ENCODE results near the gene FANCI. TPM values are rescaled to one million over a fixed set of nuclear protein-coding genes. Genes with fewer than 3 reads are reported as not detected.

The FANCI gene
- total and polyA plus RNA-seq, 2 of the 13 experiments (the other 11 are each of a cell fraction or from before 2014, with no cell fraction given) = 15.7 to 68.8 TPM

GRCh38 chr15:89243691-89244573, at the start of gene FANCI (continued):
- TF ChIP-seq THAP8 (CRISPR knock-in tag; IDR thresholded peaks at IDR 0.05; ENCODE audit: borderline replicate concordance) (0 out of 2 replicates have a peak, but pooled peaks have one; percentile 49), ESRRA (CRISPR knock-in tag; IDR thresholded peaks at IDR 0.05; ENCODE audit: low read depth) (no peak), ZNF207 (IDR thresholded peaks at IDR 0.05; ENCODE audit: borderline replicate concordance) (no peak), NFKBIZ (CRISPR knock-in tag; IDR thresholded peaks at IDR 0.05) (no peak), ARNT (IDR thresholded peaks at IDR 0.05) (no peak), ZNF430 (CRISPR knock-in tag; IDR thresholded peaks at IDR 0.05) (no peak), TGIF2 (CRISPR knock-in tag; IDR thresholded peaks at IDR 0.05) (peak; percentile 77), HES4 (CRISPR knock-in tag; IDR thresholded peaks at IDR 0.05; ENCODE audit: borderline replicate concordance) (no peak), TCF7L2 (IDR thresholded peaks at IDR 0.05; ENCODE audit: low read depth, low read length) (no peak), ZKSCAN1 (IDR thresholded peaks at IDR 0.05; ENCODE audit: low read length) (no peak), RARA (CRISPR knock-in tag; IDR thresholded peaks at IDR 0.05) (no peak), LCORL (IDR thresholded peaks at IDR 0.05) (no peak), LCORL (CRISPR knock-in tag; IDR thresholded peaks at IDR 0.05) (peak; percentile 96), IRX3 (CRISPR knock-in tag; IDR thresholded peaks at IDR 0.05; ENCODE audit: borderline replicate concordance, low read depth) (peak; percentile 86; the same call in 1 of the 2 replicates), ZNF704 (CRISPR knock-in tag; IDR thresholded peaks at IDR 0.05; ENCODE audit: borderline replicate concordance) (no peak), ZNF766 (CRISPR knock-in tag; IDR thresholded peaks at IDR 0.05; ENCODE audit: borderline replicate concordance) (0 out of 2 replicates have a peak, but pooled peaks have one; percentile 68), POGK (CRISPR knock-in tag; conservative IDR thresholded peaks at IDR 0.05) (peak; percentile 84), PHF8 (CRISPR knock-in tag; IDR thresholded peaks at IDR 0.05) (peak; percentile 63), ZNF558 (CRISPR knock-in tag; IDR thresholded peaks at IDR 0.05; ENCODE audit: borderline replicate concordance) (no peak), ZNF577 (CRISPR knock-in tag; IDR thresholded peaks at IDR 0.05; ENCODE audit: borderline replicate concordance, low read depth) (no peak)
- TF ChIP-seq, protein P1, sequence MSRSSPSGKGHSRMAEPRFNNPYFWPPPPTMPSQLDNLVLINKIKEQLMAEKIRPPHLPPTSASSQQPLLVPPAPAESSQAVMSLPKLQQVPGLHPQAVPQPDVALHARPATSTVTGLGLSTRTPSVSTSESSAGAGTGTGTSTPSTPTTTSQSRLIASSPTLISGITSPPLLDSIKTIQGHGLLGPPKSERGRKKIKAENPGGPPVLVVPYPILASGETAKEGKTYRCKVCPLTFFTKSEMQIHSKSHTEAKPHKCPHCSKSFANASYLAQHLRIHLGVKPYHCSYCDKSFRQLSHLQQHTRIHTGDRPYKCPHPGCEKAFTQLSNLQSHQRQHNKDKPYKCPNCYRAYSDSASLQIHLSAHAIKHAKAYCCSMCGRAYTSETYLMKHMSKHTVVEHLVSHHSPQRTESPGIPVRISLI (CRISPR knock-in tag; IDR thresholded peaks at IDR 0.05; ENCODE audit: borderline replicate concordance) = no peak; the same call in 1 of the 2 replicates
- TF ChIP-seq, protein P2, sequence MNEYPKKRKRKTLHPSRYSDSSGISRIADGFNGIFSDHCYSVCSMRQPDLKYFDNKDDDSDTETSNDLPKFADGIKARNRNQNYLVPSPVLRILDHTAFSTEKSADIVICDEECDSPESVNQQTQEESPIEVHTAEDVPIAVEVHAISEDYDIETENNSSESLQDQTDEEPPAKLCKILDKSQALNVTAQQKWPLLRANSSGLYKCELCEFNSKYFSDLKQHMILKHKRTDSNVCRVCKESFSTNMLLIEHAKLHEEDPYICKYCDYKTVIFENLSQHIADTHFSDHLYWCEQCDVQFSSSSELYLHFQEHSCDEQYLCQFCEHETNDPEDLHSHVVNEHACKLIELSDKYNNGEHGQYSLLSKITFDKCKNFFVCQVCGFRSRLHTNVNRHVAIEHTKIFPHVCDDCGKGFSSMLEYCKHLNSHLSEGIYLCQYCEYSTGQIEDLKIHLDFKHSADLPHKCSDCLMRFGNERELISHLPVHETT (CRISPR knock-in tag; conservative IDR thresholded peaks at IDR 0.05) = no peak; the same call in 1 of the 2 replicates

Data from HepG2 (cell line).